Pancreas (tissue), 10 donors: ENCODE measurements around the gene ADAMTS15. TPM values are rescaled to one million over a fixed set of nuclear protein-coding genes. Genes with fewer than 3 reads are reported as not detected.

Experiments
- ATAC-seq, 4 donors: fragments of 200-7000 bp; cut with Tn5 transposase; one replicate each; pipeline versions ENCODE4 v1.8.0 to v1.9.1; 2020; ENCODE audit warnings: mild to moderate bottlenecking in 4 of 4, moderate library complexity in 4 of 4
- DNase-seq, 6 donors: peaks; one replicate each; pipeline ENCODE4 v3.0.0-alpha.2; 2020
- FAIRE-seq: peaks from 2 replicates; lab custom pipeline; 2012; peaks lifted over from hg19 to GRCh38; lab: Jason Lieb, UNC
- H3K27ac ChIP-seq, 4 donors: fragments of 200-600 bp; sonication (generic); 1 replicate in 3 of 4; 2 replicates in 1 of 4; pipeline versions ENCODE4 v1.5.0 to v1.8.0; 2020
- H3K27me3 ChIP-seq, 4 donors: fragments of 200-600 bp; one replicate each; pipeline ENCODE4 v1.8.0; 2021
- H3K36me3 ChIP-seq, 3 donors: fragments of 200-600 bp; sonication (generic) in 1 of 3; one replicate each; pipeline versions ENCODE4 v1.5.0 to v1.8.0; 2020 to 2021
- H3K4me1 ChIP-seq, 3 donors: fragments of 200-600 bp; one replicate each; pipeline ENCODE4 v1.8.0; 2021
- H3K4me3 ChIP-seq, 4 donors: fragments of 200-600 bp; sonication (generic) in 2 of 4; one replicate each; pipeline versions ENCODE4 v1.5.0 to v1.8.0; 2020 to 2021
- H3K9me3 ChIP-seq, 4 donors: fragments of 200-600 bp; one replicate each; pipeline ENCODE4 v1.8.0; 2021
- CTCF ChIP-seq, 4 donors: fragments of 200-600 bp; sonication (generic) in 3 of 4; IDR thresholded peaks; one replicate each; pipeline versions ENCODE4 v1.5.0 to v1.8.0; 2021; ENCODE audit warnings: antibody characterized with exemption in 4 of 4
- WGBS, 2 donors: extraction: QIAGEN DNeasy Blood & Tissue Kit; methylation state at CpG; one replicate each; pipeline ENCODE4 v1.1.7; 2013; 5-methylcytosine and 5-hydroxymethylcytosine counted together
- intact Hi-C, 3 donors: fragments of 100-400 bp; cut with DNase I; formaldehyde crosslinking; loops; one replicate each; pipeline versions ENCODE4 v1.11.1 to v1.14.2; 2022
- polyA plus RNA-seq, 2 donors: library from polyadenylated mRNA; stranded (reverse); fragments of 200-250 nt; gene quantifications; one replicate each; pipeline ENCODE4 v1.2.3, GENCODE V29; 2013
- total RNA-seq, 6 donors: library from RNA; stranded (reverse); fragmentation: NEBNext Ultra II Directional in 4 of 6; extraction: Animal tissue kit (Norgen Biotek cat#: 25700) in 4 of 6; gene quantifications; one replicate each; pipeline versions ENCODE4 v1.2.1 to v1.2.4, GENCODE V29; 2021 to 2023
- donor health status: healthy with polysubstance abuse.
- donor health status: DM: no; HTN: no; CAD: no; lungs with moderate emphysema.
- donor health status: DM: no; HTN: no; CAD: no.
- donor health status: control.
- donor health status: control.
- donor health status: Bipolar disorder and iron deficiency.
- donor health status: DM: yes; HTN: yes; CAD: no.
- donor health status: DM: no; HTN: no; CAD: no.
- donor health status: DM: no; HTN: no; CAD: no.
- donor health status: DM: yes; HTN: yes; CAD: no.

ADAMTS15 gene
- total and polyA plus RNA-seq, 8 donors: 0.14 to 1.2 (median 0.78) TPM

GRCh38 chr11:130427581-130428315, 20.7 kb upstream of the ADAMTS15 start:
- no peak overlapping the region for H3K27ac ChIP-seq
- intact Hi-C loops: loop anchor here in 1 of 3 donors (10.0 kb wide), 1 partner anchor 213 kb away; no protein-coding TSS in a partner anchor
- FAIRE-seq (no peak), DNase-seq (peak in 1 of 6 donors; percentile 71), ATAC-seq (peak in 3 of 4 donors; percentile 19 to 55 (median 30))
- H3K4me3 ChIP-seq: peak overlapping the region; percentile 3 to 43 (median 14)
- peaks cover 0 to 14% (median 7%) of the 10 kb centered on the region in 4 donors for H3K27me3 ChIP-seq
- 1 to 2% methylated on average over 50 to 84 of the region's 84 CpGs for WGBS, 2 donors
- H3K9me3 ChIP-seq: peaks cover 0 to 2% (median 0%) of the 10 kb centered on the region in 4 donors
- H3K4me1 ChIP-seq: peaks cover 0 to 5% (median 4%) of the 10 kb centered on the region in 3 donors
- TF ChIP-seq CTCF (IDR thresholded peaks at IDR 0.05): no peak
- H3K36me3 ChIP-seq: no peaks in the 10 kb centered on the region

GRCh38 chr11:130428316-130429119, 19.9 kb upstream of the ADAMTS15 start, which contains the start of gene ADAMTS8:
ADAMTS8 (minus strand) TSS chr11:130428609; CDS start chr11:130428286, 323 bp downstream.
- Histone ChIP-seq H3K36me3 (no peaks in the 10 kb centered on the region), H3K27ac (no peak within 1 kb of the TSS), H3K27me3 (peaks cover 0 to 14% (median 7%) of the 10 kb centered on the region in 4 donors), H3K9me3 (peaks cover 0 to 2% (median 0%) of the 10 kb centered on the region in 4 donors), H3K4me1 (peaks cover 0 to 5% (median 4%) of the 10 kb centered on the region in 3 donors), H3K4me3 (peak within 1 kb of the TSS; percentile 3 to 43 (median 14))
- TF ChIP-seq CTCF (IDR thresholded peaks at IDR 0.05): no peak
- intact Hi-C loops: loop anchor here in 1 of 3 donors (10.0 kb wide), 1 partner anchor 214 kb away; no protein-coding TSS in a partner anchor
- WGBS, 2 donors: 3 to 7% methylated on average over 42 to 64 of the region's 64 CpGs
- DNase-seq (peak in 1 of 6 donors; percentile 68), ATAC-seq (no peak), FAIRE-seq (no peak)

GRCh38 chr11:130429120-130429681, 19.2 kb upstream of the ADAMTS15 start:
- WGBS, 2 donors: 40 to 70% methylated on average over 2 of the region's 2 CpGs
- no peak for FAIRE-seq
- no peak for DNase-seq
- peaks cover 0 to 5% (median 4%) of the 10 kb centered on the region in 3 donors for H3K4me1 ChIP-seq
- intact Hi-C loops: loop anchor here in 1 of 3 donors (10.0 kb wide), 1 partner anchor 214 kb away; no protein-coding TSS in a partner anchor
- no peak for TF ChIP-seq CTCF (IDR thresholded peaks at IDR 0.05)
- H3K27me3 ChIP-seq: peaks cover 0 to 14% (median 7%) of the 10 kb centered on the region in 4 donors
- no peak overlapping the region for H3K4me3 ChIP-seq
- peaks cover 0 to 2% (median 0%) of the 10 kb centered on the region in 4 donors for H3K9me3 ChIP-seq
- H3K36me3 ChIP-seq: no peaks in the 10 kb centered on the region
- no peak for ATAC-seq
- no peak overlapping the region for H3K27ac ChIP-seq

GRCh38 chr11:130429983-130430382, 18.5 kb upstream of the ADAMTS15 start:
- no peaks in the 10 kb centered on the region for H3K36me3 ChIP-seq
- no peak overlapping the region for H3K4me3 ChIP-seq
- ATAC-seq: no peak
- H3K27ac ChIP-seq: no peak overlapping the region
- 46 to 63% methylated on average over 3 of the region's 3 CpGs for WGBS, 2 donors
- FAIRE-seq: no peak
- peaks cover 0 to 5% (median 4%) of the 10 kb centered on the region in 3 donors for H3K4me1 ChIP-seq
- intact Hi-C loops: loop anchor here (5.0 to 10.0 kb wide), 3 partner anchors 215 to 435 kb away; no protein-coding TSS in a partner anchor
- no peak for DNase-seq
- no peak for TF ChIP-seq CTCF (IDR thresholded peaks at IDR 0.05)
- H3K27me3 ChIP-seq: peaks cover 0 to 14% (median 7%) of the 10 kb centered on the region in 4 donors
- peaks cover 0 to 2% (median 0%) of the 10 kb centered on the region in 4 donors for H3K9me3 ChIP-seq
